ENCODE data around the gene TRIP11. TPM values are rescaled to one million over a fixed set of nuclear protein-coding genes. Genes with fewer than 3 reads are reported as not detected.

Gene TRIP11
- total RNA-seq, 1 experiment from 2014 or later = 37.4 TPM

GRCh38 chr14:91996948-91997371 is 42.9 kb downstream of the TRIP11 start:
- Histone ChIP-seq H3K79me2 (ENCODE audit: insufficient read depth, low read length) (no peaks in the 10 kb centered on the region), H3K27ac (ENCODE audit: low read depth, low read length) (no peak overlapping the region), H2AFZ (ENCODE audit: low read depth, low read length, poor library complexity, severe bottlenecking) (no peak overlapping the region), H4K20me1 (ENCODE audit: insufficient read depth) (no peaks in the 10 kb centered on the region), H3K36me3 (ENCODE audit: control insufficient read depth in 1 of 2, insufficient read depth in 2 of 2, low read length in 2 of 2) (peaks cover 9 to 10% of the 10 kb centered on the region in 2 experiments; a peak in 3 of 4 replicates), H3K9me2 (ENCODE audit: insufficient read depth) (no peaks in the 10 kb centered on the region), H3K9ac (ENCODE audit: low read length) (no peak overlapping the region), H3K4me3 (replicated peaks in 1 of 2; ENCODE audit: low read depth in 1 of 2, low read length in 2 of 2) (no peak overlapping the region), H3K27me3 (ENCODE audit: insufficient read depth, low read length) (no peaks in the 10 kb centered on the region), H3K4me2 (ENCODE audit: low read length) (no peak overlapping the region), H3K9me3 (ENCODE audit: control insufficient read depth in 1 of 2, insufficient read depth in 1 of 2, low read depth in 1 of 2, low read length in 2 of 2) (no peaks in the 10 kb centered on the region), H3K4me1 (ENCODE audit: control insufficient read depth in 1 of 2, insufficient read depth in 2 of 2, low read length in 2 of 2) (no peaks in the 10 kb centered on the region)
- ChIA-PET POLR2A (interaction anchor here (1.2 kb wide), 1 partner anchor 85 kb away, joined by 3 read pairs; no protein-coding TSS in a partner anchor), CTCF (interaction anchor here (0.7 to 2.1 kb wide), 23 partner anchors 9 to 694 kb away, joined by 3 to 18 read pairs (median 4); partner anchors contain the start of gene TRIP11), RAD21 (ENCODE audit: low non-redundant PET in 1 of 2, low total read pairs in 2 of 2, uncharacterized antibody in 2 of 2, unreplicated experiment in 2 of 2) (interaction anchor here (0.5 to 0.7 kb wide), 2 partner anchors 23 to 495 kb away, joined by 3 to 4 read pairs; no protein-coding TSS in a partner anchor)
- TF ChIP-seq RAD21 (IDR thresholded peaks at IDR 0.05; ENCODE audit: low read depth) (peak; percentile 49; the same call in 1 of the 2 replicates), SRF (IDR thresholded peaks at IDR 0.05; ENCODE audit: low read depth) (no peak), POLR2A (IDR thresholded peaks at IDR 0.05; ENCODE audit: borderline replicate concordance, extremely low read depth, insufficient read depth, insufficient read length) (no peak)
- TF ChIP-seq, protein P1, sequence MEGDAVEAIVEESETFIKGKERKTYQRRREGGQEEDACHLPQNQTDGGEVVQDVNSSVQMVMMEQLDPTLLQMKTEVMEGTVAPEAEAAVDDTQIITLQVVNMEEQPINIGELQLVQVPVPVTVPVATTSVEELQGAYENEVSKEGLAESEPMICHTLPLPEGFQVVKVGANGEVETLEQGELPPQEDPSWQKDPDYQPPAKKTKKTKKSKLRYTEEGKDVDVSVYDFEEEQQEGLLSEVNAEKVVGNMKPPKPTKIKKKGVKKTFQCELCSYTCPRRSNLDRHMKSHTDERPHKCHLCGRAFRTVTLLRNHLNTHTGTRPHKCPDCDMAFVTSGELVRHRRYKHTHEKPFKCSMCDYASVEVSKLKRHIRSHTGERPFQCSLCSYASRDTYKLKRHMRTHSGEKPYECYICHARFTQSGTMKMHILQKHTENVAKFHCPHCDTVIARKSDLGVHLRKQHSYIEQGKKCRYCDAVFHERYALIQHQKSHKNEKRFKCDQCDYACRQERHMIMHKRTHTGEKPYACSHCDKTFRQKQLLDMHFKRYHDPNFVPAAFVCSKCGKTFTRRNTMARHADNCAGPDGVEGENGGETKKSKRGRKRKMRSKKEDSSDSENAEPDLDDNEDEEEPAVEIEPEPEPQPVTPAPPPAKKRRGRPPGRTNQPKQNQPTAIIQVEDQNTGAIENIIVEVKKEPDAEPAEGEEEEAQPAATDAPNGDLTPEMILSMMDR (IDR thresholded peaks at IDR 0.05 in 2 of 3, conservative IDR thresholded peaks at IDR 0.05 in 1 of 3; ENCODE audit: borderline replicate concordance in 1 of 3, insufficient read depth in 1 of 3, low read depth in 2 of 3, low read length in 2 of 3) = peak; percentile 36 to 72 (median 67); a peak in 5 of 6 replicates
- intact Hi-C loops (cut with micrococcal nuclease) = loop anchor here (5.0 kb wide), 1 partner anchor 345 kb away; no protein-coding TSS in a partner anchor
- DNase-seq (ENCODE audit: low read depth, low spot score) (peak; percentile 44), ATAC-seq (peak; percentile 77)
- no TSS peak for BruUV-seq (replicated peaks)

- CTCF ChIA-PET = interaction anchor here (2.7 kb wide), 1 partner anchor 10 kb away, joined by 12 read pairs; no protein-coding TSS in a partner anchor
- Histone ChIP-seq H3K27ac (ENCODE audit: low read depth, low read length) (no peak overlapping the region), H4K20me1 (ENCODE audit: insufficient read depth) (no peaks in the 10 kb centered on the region), H3K27me3 (ENCODE audit: insufficient read depth, low read length) (no peaks in the 10 kb centered on the region), H3K9ac (ENCODE audit: low read length) (no peak overlapping the region), H3K9me3 (ENCODE audit: control insufficient read depth in 1 of 2, insufficient read depth in 1 of 2, low read depth in 1 of 2, low read length in 2 of 2) (no peaks in the 10 kb centered on the region), H3K9me2 (ENCODE audit: insufficient read depth) (no peaks in the 10 kb centered on the region), H3K79me2 (ENCODE audit: insufficient read depth, low read length) (no peaks in the 10 kb centered on the region), H3K36me3 (ENCODE audit: control insufficient read depth in 1 of 2, insufficient read depth in 2 of 2, low read length in 2 of 2) (peaks cover 14% of the 10 kb centered on the region in 2 experiments), H2AFZ (ENCODE audit: low read depth, low read length, poor library complexity, severe bottlenecking) (no peak overlapping the region), H3K4me1 (ENCODE audit: control insufficient read depth in 1 of 2, insufficient read depth in 2 of 2, low read length in 2 of 2) (no peaks in the 10 kb centered on the region), H3K4me3 (replicated peaks in 1 of 2; ENCODE audit: low read depth in 1 of 2, low read length in 2 of 2) (no peak overlapping the region), H3K4me2 (ENCODE audit: low read length) (no peak overlapping the region)
- POLR2A ChIA-PET = no interaction called here
- intact Hi-C loops (cut with micrococcal nuclease) = no loop called here
- RAD21 ChIA-PET (ENCODE audit: low non-redundant PET in 1 of 2, low total read pairs in 2 of 2, uncharacterized antibody in 2 of 2, unreplicated experiment in 2 of 2) = no interaction called here
- BruUV-seq (replicated peaks) = no TSS peak
- no peak for ATAC-seq
- no peak for DNase-seq (ENCODE audit: low read depth, low spot score)
- TF ChIP-seq CBX3 (IDR thresholded peaks at IDR 0.05; ENCODE audit: low read depth) (no peak), ZNF274 (IDR thresholded peaks at IDR 0.05; ENCODE audit: low read depth, low read length) (no peak), SP1 (IDR thresholded peaks at IDR 0.05; ENCODE audit: low read depth) (no peak), JUND (IDR thresholded peaks at IDR 0.05) (no peak), ATF3 (IDR thresholded peaks at IDR 0.05) (no peak), POLR2A (IDR thresholded peaks at IDR 0.05; ENCODE audit: borderline replicate concordance, extremely low read depth, insufficient read depth, insufficient read length) (no peak), TCF7L2 (IDR thresholded peaks at IDR 0.05; ENCODE audit: borderline replicate concordance, extremely low read depth, insufficient read depth, insufficient read length) (no peak), CEBPB (IDR thresholded peaks at IDR 0.05; ENCODE audit: low read depth) (no peak), REST (IDR thresholded peaks at IDR 0.05; ENCODE audit: low read depth) (no peak), EGR1 (IDR thresholded peaks at IDR 0.05; ENCODE audit: low read depth) (no peak), ELF1 (IDR thresholded peaks at IDR 0.05; ENCODE audit: borderline replicate concordance, low read depth) (no peak)
Observed at GRCh38 chr14:91987192-91987591, 52.7 kb downstream of the TRIP11 start.

All from HCT116 (cell line).